ENCODE measurements around the gene CXCL12.

DNA sequence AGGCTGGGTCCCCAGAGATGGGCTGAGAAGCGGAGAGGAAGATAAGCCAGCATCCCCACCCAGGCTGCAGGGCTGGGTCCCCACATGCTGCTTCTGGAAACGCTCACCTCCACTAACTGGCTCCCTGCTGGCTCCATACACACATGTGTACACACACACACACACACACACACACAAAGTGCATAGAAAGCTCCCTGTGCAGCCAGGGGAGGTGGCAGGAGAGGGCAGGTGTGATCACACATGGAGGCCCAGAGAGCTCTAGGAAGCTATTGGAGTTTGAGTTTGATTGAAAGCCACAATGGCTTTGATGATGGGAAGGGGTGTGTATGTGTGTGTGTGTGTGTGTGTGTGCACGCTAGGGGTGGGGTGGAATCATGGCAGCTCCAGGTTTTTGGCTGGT lies 29.3 kb downstream of the CXCL12 start:
- TF ChIP-seq EZH2phosphoT487 (IDR thresholded peaks at IDR 0.05; ENCODE audit: insufficient read depth, low read depth) = no peak
- TF ChIP-seq EZH2 (IDR thresholded peaks at IDR 0.05; ENCODE audit: insufficient read depth, poor library complexity, severe bottlenecking) = no peak
